Measurements from ENCODE around the gene RRAS. TPM values are rescaled to one million over a fixed set of nuclear protein-coding genes. Genes with fewer than 3 reads are reported as not detected.
"Not testable (repeated sequence)": the region's sequence is repeated elsewhere in the genome, so short reads cannot be mapped to it uniquely, and the experiment has no call there.

Gene RRAS
- polyA plus RNA-seq, 4 donors, result 20.1 to 49.9 (median 26.6) TPM

GRCh38 chr19:49635530-49636232 lies 4.3 kb downstream of the RRAS start:
- DNase-seq (ENCODE audit: low read depth in 4 of 4, low spot score in 3 of 4), result no peak

GRCh38 chr19:49633273-49633672 lies 6.7 kb downstream of the RRAS start:
- DNase-seq (ENCODE audit: low read depth in 4 of 4, low spot score in 3 of 4), result not testable (repeated sequence)

- DNase-seq (ENCODE audit: low read depth in 4 of 4, low spot score in 3 of 4), result no peak
Measured at GRCh38 chr19:49632576-49632975, 7.4 kb downstream of the RRAS start.

- no peak for DNase-seq (ENCODE audit: low read depth in 4 of 4, low spot score in 3 of 4)
Measured at GRCh38 chr19:49631610-49632192, 8.2 kb downstream of the RRAS start.

- no peak for DNase-seq (ENCODE audit: low read depth in 4 of 4, low spot score in 3 of 4)
Measured at GRCh38 chr19:49631014-49631588, 8.8 kb downstream of the RRAS start.

- no peak for DNase-seq (ENCODE audit: low read depth in 4 of 4, low spot score in 3 of 4)
Measured at GRCh38 chr19:49629659-49630058, 10.3 kb downstream of the RRAS start.

GRCh38 chr19:49626226-49626625 lies 13.7 kb downstream of the RRAS start:
- DNase-seq (ENCODE audit: low read depth in 4 of 4, low spot score in 3 of 4), result no peak

GRCh38 chr19:49624967-49625910 lies 14.7 kb downstream of the RRAS start:
- no peak for DNase-seq (ENCODE audit: low read depth in 4 of 4, low spot score in 3 of 4)

- DNase-seq (ENCODE audit: low read depth in 4 of 4, low spot score in 3 of 4), result not testable (repeated sequence)
Measured at GRCh38 chr19:49617860-49618259, 22.1 kb downstream of the RRAS start.

- DNase-seq (ENCODE audit: low read depth in 4 of 4, low spot score in 3 of 4), result no peak
Measured at GRCh38 chr19:49616945-49617344, 23.0 kb downstream of the RRAS start.

- no peak for DNase-seq (ENCODE audit: low read depth in 4 of 4, low spot score in 3 of 4)
Measured at GRCh38 chr19:49616532-49616931, 23.4 kb downstream of the RRAS start.

- no peak for DNase-seq (ENCODE audit: low read depth in 4 of 4, low spot score in 3 of 4)
Measured at GRCh38 chr19:49615861-49616260, 24.1 kb downstream of the RRAS start.

GRCh38 chr19:49614096-49614833 lies 25.7 kb downstream of the RRAS start:
- DNase-seq (ENCODE audit: low read depth in 4 of 4, low spot score in 3 of 4), result no peak

GRCh38 chr19:49613374-49613773 lies 26.6 kb downstream of the RRAS start:
- no peak for DNase-seq (ENCODE audit: low read depth in 4 of 4, low spot score in 3 of 4)

- no peak for DNase-seq (ENCODE audit: low read depth in 4 of 4, low spot score in 3 of 4)
Measured at GRCh38 chr19:49609499-49610092, 30.3 kb downstream of the RRAS start.

GRCh38 chr19:49605605-49606004 lies 34.3 kb downstream of the RRAS start:
- no peak for DNase-seq (ENCODE audit: low read depth in 4 of 4, low spot score in 3 of 4)

- no peak for DNase-seq (ENCODE audit: low read depth in 4 of 4, low spot score in 3 of 4)
Measured at GRCh38 chr19:49602806-49603205, 37.1 kb downstream of the RRAS start.

- DNase-seq (ENCODE audit: low read depth in 4 of 4, low spot score in 3 of 4), result no peak
Measured at GRCh38 chr19:49601482-49602038, 38.4 kb downstream of the RRAS start.

GRCh38 chr19:49599378-49600295 lies 40.3 kb downstream of the RRAS start:
- DNase-seq (ENCODE audit: low read depth in 4 of 4, low spot score in 3 of 4), result no peak

Data from left renal pelvis (tissue), 4 donors.